Neural progenitor cell (in vitro differentiated cells): ENCODE measurements around the gene C4orf50. TPM values are rescaled to one million over a fixed set of nuclear protein-coding genes. Genes with fewer than 3 reads are reported as not detected.

ENCODE experiments used
- DNase-seq: peaks from one replicate; pipeline ENCODE4 v3.0.0-alpha.2; 2016; ENCODE audit warnings: low spot score
- H2AFZ ChIP-seq: fragments of 200-600 bp; sonication (generic); replicated peaks from 2 replicates; pipeline ENCODE4 v1.6.1; 2016; ENCODE audit warnings: antibody characterized with exemption
- H3F3A ChIP-seq: fragments of 200-600 bp; sonication (generic); 2 replicates; pipeline ENCODE4 v1.6.1; 2016; ENCODE audit warnings: antibody characterized with exemption, low read depth
- H3K27ac ChIP-seq: fragments of 200-600 bp; sonication (generic); 2 replicates; pipeline ENCODE4 v1.5.1; 2016; ENCODE audit warnings: mild to moderate bottlenecking
- H3K27me3 ChIP-seq: fragments of 200-600 bp; sonication (generic); 2 replicates; pipeline ENCODE4 v1.6.1; 2016; ENCODE audit warnings: mild to moderate bottlenecking, moderate library complexity
- H3K36me3 ChIP-seq: fragments of 200-600 bp; sonication (generic); 2 replicates; pipeline ENCODE4 v1.5.1; 2016
- H3K4me1 ChIP-seq: fragments of 200-600 bp; sonication (generic); 2 replicates; pipeline ENCODE4 v1.6.1; 2016; ENCODE audit warnings: mixed run types
- H3K4me2 ChIP-seq: fragments of 200-600 bp; sonication (generic); 2 replicates; pipeline ENCODE4 v1.6.1; 2016
- H3K4me3 ChIP-seq: fragments of 200-600 bp; sonication (generic); 2 replicates; pipeline ENCODE4 v1.5.1; 2016
- H3K79me2 ChIP-seq: fragments of 200-600 bp; sonication (generic); 2 replicates; pipeline ENCODE4 v1.6.1; 2016; ENCODE audit warnings: low read depth
- H3K9ac ChIP-seq: fragments of 200-600 bp; sonication (generic); 2 replicates; pipeline ENCODE4 v1.6.1; 2016
- H3K9me3 ChIP-seq: fragments of 200-600 bp; sonication (generic); 2 replicates; pipeline ENCODE4 v1.5.1; 2016; ENCODE audit warnings: low read depth
- H4K20me1 ChIP-seq: fragments of 200-600 bp; sonication (generic); 2 replicates; pipeline ENCODE4 v1.6.1; 2016; ENCODE audit warnings: low read depth
- H3K27ac Mint-ChIP-seq: 3 replicates; pipeline ENCODE4 v1.8.0; 2021; ENCODE audit warnings: mixed read lengths
- H3K27me3 Mint-ChIP-seq: 2 replicates; pipeline ENCODE4 v1.8.0; 2022; ENCODE audit warnings: low read depth, mild to moderate bottlenecking, inconsistent platforms, moderate library complexity, mixed read lengths; ENCODE audit not compliant: insufficient read depth
- H3K36me3 Mint-ChIP-seq: 3 replicates; pipeline ENCODE4 v1.8.0; 2021; ENCODE audit warnings: mixed read lengths
- H3K4me1 Mint-ChIP-seq: 3 replicates; pipeline ENCODE4 v1.8.0; 2021; ENCODE audit warnings: mixed read lengths
- H3K4me3 Mint-ChIP-seq: 3 replicates; pipeline ENCODE4 v1.8.0; 2021; ENCODE audit warnings: mild to moderate bottlenecking, moderate library complexity, mixed read lengths
- H3K9me3 Mint-ChIP-seq: 3 replicates; pipeline ENCODE4 v1.8.0; 2020; ENCODE audit warnings: mixed read lengths
- EZH2 ChIP-seq: fragments of 200-600 bp; sonication (generic); IDR thresholded peaks from 2 replicates; pipeline ENCODE4 v1.6.1; 2017; ENCODE audit warnings: antibody characterized with exemption, mild to moderate bottlenecking, moderate library complexity
- EZH2phosphoT487 ChIP-seq: fragments of 200-600 bp; sonication (generic); IDR thresholded peaks from 2 replicates; pipeline ENCODE4 v1.6.1; 2017; ENCODE audit warnings: antibody characterized with exemption
- total RNA-seq: library from RNA; depleted of rRNA; stranded (reverse); fragments of >200 nt; gene quantifications from 2 replicates; pipeline ENCODE4 v1.2.3, GENCODE V29; 2015; ENCODE audit warnings: low replicate concordance
- TF ChIP-seq, protein P1 (sequence below): fragments of 200-600 bp; sonication (generic); IDR thresholded peaks from 2 replicates; pipeline ENCODE4 v1.5.1; 2017; ENCODE audit warnings: antibody characterized with exemption, mild to moderate bottlenecking

Gene C4orf50
- total RNA-seq, 1 donor from 2014 or later: 0.32 TPM

DNA sequence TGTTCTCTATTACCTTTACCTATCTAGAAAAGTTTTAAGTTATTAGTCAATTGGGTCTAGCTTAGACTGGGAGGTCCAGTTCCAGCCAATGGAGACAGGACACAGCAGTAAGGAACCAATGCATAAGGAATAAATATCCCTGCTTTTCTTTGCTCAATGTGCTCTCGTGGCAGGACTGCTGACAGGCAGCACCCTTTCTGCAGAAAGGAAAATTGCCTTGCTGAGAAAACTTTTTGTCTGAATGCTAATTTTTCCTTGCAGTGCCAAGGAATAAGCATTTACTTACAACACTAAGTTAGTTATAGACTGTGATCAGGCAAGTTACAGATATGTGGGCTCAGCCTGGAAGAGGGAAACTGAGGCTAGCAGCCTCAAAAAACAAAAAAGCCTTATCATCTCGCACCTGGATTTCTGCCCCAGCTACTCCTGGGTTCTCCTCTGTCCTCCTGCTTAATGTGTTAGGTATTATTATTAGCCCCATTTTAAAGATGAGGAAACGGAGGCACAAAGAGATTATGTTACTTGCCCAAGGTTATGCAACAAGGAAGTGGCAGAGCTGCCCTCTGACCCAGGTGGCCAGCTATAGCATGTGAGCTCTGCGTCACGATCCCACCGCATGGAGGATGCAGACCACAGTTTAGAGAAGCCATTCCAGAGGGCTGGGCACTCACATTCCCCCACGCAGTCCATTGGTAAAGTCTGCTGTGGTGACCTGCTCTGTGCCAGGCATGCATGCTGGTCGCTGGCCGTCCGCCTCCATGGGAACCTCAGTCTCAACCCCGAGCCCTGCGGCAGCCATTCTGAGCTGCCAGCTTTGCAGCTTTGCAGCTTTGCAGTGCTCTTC, 40.5 kb upstream of the C4orf50 start:
- Mint-ChIP-seq H3K4me3 (no peak overlapping the region), H3K9me3 (peaks cover 21% of the 10 kb centered on the region), H3K27me3 (peaks cover 3% of the 10 kb centered on the region), H3K36me3 (no peaks in the 10 kb centered on the region), H3K4me1 (no peaks in the 10 kb centered on the region), H3K27ac (no peak overlapping the region)
- Histone ChIP-seq H4K20me1 (no peaks in the 10 kb centered on the region), H3F3A (no peaks in the 10 kb centered on the region), H3K9ac (no peak overlapping the region), H3K9me3 (no peaks in the 10 kb centered on the region), H3K4me1 (peaks cover 14% of the 10 kb centered on the region), H3K27ac (no peak overlapping the region), H3K4me3 (no peak overlapping the region), H2AFZ (no peak overlapping the region), H3K79me2 (no peaks in the 10 kb centered on the region), H3K27me3 (no peaks in the 10 kb centered on the region), H3K36me3 (no peaks in the 10 kb centered on the region), H3K4me2 (no peak overlapping the region)
- DNase-seq: no peak
- TF ChIP-seq EZH2phosphoT487 (no peak), EZH2 (no peak)
- TF ChIP-seq, protein P1, sequence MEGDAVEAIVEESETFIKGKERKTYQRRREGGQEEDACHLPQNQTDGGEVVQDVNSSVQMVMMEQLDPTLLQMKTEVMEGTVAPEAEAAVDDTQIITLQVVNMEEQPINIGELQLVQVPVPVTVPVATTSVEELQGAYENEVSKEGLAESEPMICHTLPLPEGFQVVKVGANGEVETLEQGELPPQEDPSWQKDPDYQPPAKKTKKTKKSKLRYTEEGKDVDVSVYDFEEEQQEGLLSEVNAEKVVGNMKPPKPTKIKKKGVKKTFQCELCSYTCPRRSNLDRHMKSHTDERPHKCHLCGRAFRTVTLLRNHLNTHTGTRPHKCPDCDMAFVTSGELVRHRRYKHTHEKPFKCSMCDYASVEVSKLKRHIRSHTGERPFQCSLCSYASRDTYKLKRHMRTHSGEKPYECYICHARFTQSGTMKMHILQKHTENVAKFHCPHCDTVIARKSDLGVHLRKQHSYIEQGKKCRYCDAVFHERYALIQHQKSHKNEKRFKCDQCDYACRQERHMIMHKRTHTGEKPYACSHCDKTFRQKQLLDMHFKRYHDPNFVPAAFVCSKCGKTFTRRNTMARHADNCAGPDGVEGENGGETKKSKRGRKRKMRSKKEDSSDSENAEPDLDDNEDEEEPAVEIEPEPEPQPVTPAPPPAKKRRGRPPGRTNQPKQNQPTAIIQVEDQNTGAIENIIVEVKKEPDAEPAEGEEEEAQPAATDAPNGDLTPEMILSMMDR: no peak

- H3K27ac Mint-ChIP-seq: no peak overlapping the region
- Histone ChIP-seq H2AFZ (no peak overlapping the region), H3K27ac (no peak overlapping the region), H4K20me1 (no peaks in the 10 kb centered on the region), H3K4me1 (peaks cover 14% of the 10 kb centered on the region), H3K79me2 (no peaks in the 10 kb centered on the region), H3K4me3 (no peak overlapping the region), H3K9ac (no peak overlapping the region), H3K9me3 (no peaks in the 10 kb centered on the region), H3K27me3 (no peaks in the 10 kb centered on the region), H3K36me3 (no peaks in the 10 kb centered on the region), H3K4me2 (no peak overlapping the region), H3F3A (no peaks in the 10 kb centered on the region)
- peaks cover 3% of the 10 kb centered on the region for H3K27me3 Mint-ChIP-seq
- H3K36me3 Mint-ChIP-seq: no peaks in the 10 kb centered on the region
- DNase-seq: no peak
- TF ChIP-seq EZH2 (no peak), EZH2phosphoT487 (no peak)
- TF ChIP-seq, protein P1: no peak
- peaks cover 21% of the 10 kb centered on the region for H3K9me3 Mint-ChIP-seq
- H3K4me3 Mint-ChIP-seq: no peak overlapping the region
- no peaks in the 10 kb centered on the region for H3K4me1 Mint-ChIP-seq
Observed at GRCh38 chr4:6056976-6057766, 38.9 kb upstream of the C4orf50 start.

- Histone ChIP-seq H3K4me2 (no peak overlapping the region), H2AFZ (no peak overlapping the region), H3K4me3 (no peak overlapping the region), H3K4me1 (peaks cover 19% of the 10 kb centered on the region), H3K27ac (no peak overlapping the region), H3K9me3 (no peaks in the 10 kb centered on the region), H3K27me3 (no peaks in the 10 kb centered on the region), H4K20me1 (no peaks in the 10 kb centered on the region), H3K9ac (no peak overlapping the region), H3F3A (no peaks in the 10 kb centered on the region), H3K79me2 (no peaks in the 10 kb centered on the region), H3K36me3 (no peaks in the 10 kb centered on the region)
- Mint-ChIP-seq H3K36me3 (no peaks in the 10 kb centered on the region), H3K27ac (no peak overlapping the region), H3K27me3 (peaks cover 5% of the 10 kb centered on the region), H3K9me3 (peaks cover 17% of the 10 kb centered on the region), H3K4me3 (no peak overlapping the region), H3K4me1 (peaks cover 3% of the 10 kb centered on the region)
- TF ChIP-seq EZH2 (no peak), EZH2phosphoT487 (no peak)
- TF ChIP-seq, protein P1: no peak
- DNase-seq: no peak
Observed at GRCh38 chr4:6055436-6055835, 37.2 kb upstream of the C4orf50 start.
